Transverse colon (tissue), 4 donors: ENCODE data around the gene GLYR1. TPM values are rescaled to one million over a fixed set of nuclear protein-coding genes. Genes with fewer than 3 reads are reported as not detected.

Experiments used
- DNase-seq: peaks from one replicate; pipeline ENCODE4 v3.0.0-alpha.2; 2019
- H3K27ac ChIP-seq, 4 donors: fragments of 200-600 bp; sonication (generic); 2 replicates each; pipeline ENCODE4 v1.5.1; 2016 to 2018; ENCODE audit warnings: inconsistent platforms in 4 of 4
- H3K27me3 ChIP-seq: fragments of 200-600 bp; sonication (generic); 2 replicates; pipeline ENCODE4 v1.5.1; 2017; ENCODE audit warnings: inconsistent platforms
- H3K36me3 ChIP-seq, 4 donors: fragments of 200-600 bp; sonication (generic); 2 replicates each; pipeline ENCODE4 v1.5.1; 2017 to 2019; ENCODE audit warnings: inconsistent platforms in 4 of 4
- H3K4me1 ChIP-seq, 4 donors: fragments of 200-600 bp; sonication (generic); 2 replicates each; pipeline ENCODE4 v1.5.1; 2017 to 2020; ENCODE audit warnings: inconsistent platforms in 4 of 4
- H3K4me3 ChIP-seq, 4 donors: fragments of 200-600 bp; sonication (generic); 1 replicate in 1 of 4; 2 replicates in 3 of 4; pipeline versions ENCODE4 v1.5.1 to v1.6.1; 2017 to 2019; ENCODE audit warnings: inconsistent platforms in 4 of 4
- H3K9me3 ChIP-seq, 2 donors: fragments of 200-600 bp; sonication (generic); 2 replicates each; pipeline ENCODE4 v1.5.1; 2017 to 2019; ENCODE audit warnings: inconsistent platforms in 2 of 2
- CTCF ChIP-seq, 5 experiments: fragments of 200-600 bp in 3 of 5; fragments of 450-650 bp in 2 of 5; sonication (generic) in 3 of 5; IDR thresholded peaks; 1 replicate in 2 of 5; 2 replicates in 3 of 5; pipeline ENCODE4 v1.5.1; 2016 to 2017; ENCODE audit warnings: antibody characterized with exemption in 5 of 5, inconsistent platforms in 3 of 5, mild to moderate bottlenecking in 2 of 5, moderate library complexity in 1 of 5
- EP300 ChIP-seq: sonication (generic); formaldehyde crosslinking; IDR thresholded peaks from one replicate; pipeline ENCODE4 v1.6.1; 2017; ENCODE audit warnings: antibody characterized with exemption, low read depth
- POLR2A ChIP-seq: fragments of 450-650 bp; IDR thresholded peaks from one replicate; pipeline ENCODE4 v1.6.1; 2016; ENCODE audit warnings: antibody characterized with exemption, mild to moderate bottlenecking, moderate library complexity
- POLR2AphosphoS5 ChIP-seq, 3 donors: sonication (generic); formaldehyde crosslinking; IDR thresholded peaks; one replicate each; pipeline ENCODE4 v1.6.1; 2016; ENCODE audit warnings: antibody characterized with exemption in 3 of 3
- WGBS, 2 donors: methylation state at CpG; one replicate each; pipeline ENCODE4 v1.1.5; 2018; ENCODE audit warnings: low coverage in 1 of 2; 5-methylcytosine and 5-hydroxymethylcytosine counted together
- in situ Hi-C, 4 donors: fragments of 200-750 bp; cut with MboI; loops; one replicate each; pipeline versions ENCODE4 v1.15.0 to v1.15.1; 2017; ENCODE audit warnings: low sequenced_read_pairs in 3 of 4, low pct_ligation_motif_present in 1 of 4, low pct_unique_long_range_greater_than_20kb in 1 of 4
- intact Hi-C: fragments of 100-400 bp; cut with DNase I; formaldehyde crosslinking; loops from one replicate; pipeline ENCODE4 v1.15.1; 2023; ENCODE audit warnings: low total_unique reads
- total RNA-seq, 4 donors: library from RNA; depleted of rRNA; stranded (reverse); fragments of >200 nt; gene quantifications; one replicate each; pipeline ENCODE4 v1.1.0, GENCODE V29; 2016

GLYR1 gene
- total RNA-seq, 4 donors from 2014 or later, result 50.2 to 88.4 (median 74.0) TPM

- intact Hi-C loops, result no loop called here
- Histone ChIP-seq H3K9me3 (no peaks in the 10 kb centered on the region), H3K4me3 (no peak overlapping the region), H3K36me3 (no peaks in the 10 kb centered on the region), H3K4me1 (peaks cover 0 to 7% (median 0%) of the 10 kb centered on the region in 4 donors), H3K27me3 (no peaks in the 10 kb centered on the region), H3K27ac (no peak overlapping the region)
- no peak for TF ChIP-seq EP300
- TF ChIP-seq POLR2AphosphoS5 (IDR thresholded peaks at IDR 0.05), result no peak
- TF ChIP-seq POLR2A, result no peak
- no peak for TF ChIP-seq CTCF (IDR thresholded peaks at IDR 0.05)
- no peak for DNase-seq
- WGBS, 2 donors, result 58% methylated on average over 10 of the region's 10 CpGs; no CpG with 5 or more reads in 1 of the 2 donors
- in situ Hi-C loops, result no loop called here
These were observed 56.8 kb downstream of the GLYR1 start for GRCh38 chr16:4790261-4790660.

GRCh38 chr16:4788910-4789309 lies 58.2 kb downstream of the GLYR1 start:
- in situ Hi-C loops, result no loop called here
- 83 to 87% methylated on average over 7 of the region's 7 CpGs for WGBS, 2 donors

GRCh38 chr16:4788489-4788889 lies 58.6 kb downstream of the GLYR1 start:
- DNase-seq, result no peak
- no peaks in the 10 kb centered on the region for H3K9me3 ChIP-seq
- H3K27ac ChIP-seq, result no peak overlapping the region
- no peaks in the 10 kb centered on the region for H3K27me3 ChIP-seq
- no peaks in the 10 kb centered on the region for H3K36me3 ChIP-seq
- intact Hi-C loops (no loop called here), in situ Hi-C loops (no loop called here)
- WGBS, 2 donors, result 17 to 58% methylated on average over 1 to 9 of the region's 9 CpGs
- no peak for TF ChIP-seq EP300
- TF ChIP-seq POLR2AphosphoS5 (IDR thresholded peaks at IDR 0.05), result no peak
- TF ChIP-seq POLR2A, result no peak
- no peak for TF ChIP-seq CTCF (IDR thresholded peaks at IDR 0.05)
- H3K4me1 ChIP-seq, result peaks cover 0 to 7% (median 0%) of the 10 kb centered on the region in 4 donors
- no peak overlapping the region for H3K4me3 ChIP-seq

More at GRCh38 chr16:4788910-4789309, 58.2 kb downstream of the GLYR1 start:
- no peaks in the 10 kb centered on the region for H3K9me3 ChIP-seq
- intact Hi-C loops, result no loop called here
- no peaks in the 10 kb centered on the region for H3K36me3 ChIP-seq
- H3K27ac ChIP-seq, result no peak overlapping the region
- no peak for DNase-seq
- TF ChIP-seq POLR2AphosphoS5 (IDR thresholded peaks at IDR 0.05) (no peak), CTCF (IDR thresholded peaks at IDR 0.05) (no peak), POLR2A (no peak), EP300 (no peak)
- H3K4me1 ChIP-seq, result peaks cover 0 to 7% (median 0%) of the 10 kb centered on the region in 4 donors
- H3K4me3 ChIP-seq, result no peak overlapping the region
- no peaks in the 10 kb centered on the region for H3K27me3 ChIP-seq

GRCh38 chr16:4787627-4788482 lies 59.2 kb downstream of the GLYR1 start, which contains the start of gene SEPTIN12:
TSS of gene SEPTIN12 (minus strand) at chr16:4788345. CDS start at chr16:4787645, 700 bp downstream.
- H3K27ac ChIP-seq, result no peak within 1 kb of the TSS
- peaks cover 0 to 7% (median 0%) of the 10 kb centered on the region in 4 donors for H3K4me1 ChIP-seq
- H3K4me3 ChIP-seq, result no peak within 1 kb of the TSS
- H3K36me3 ChIP-seq, result no peaks in the 10 kb centered on the region
- intact Hi-C loops, result no loop called here
- no peak for DNase-seq
- in situ Hi-C loops, result no loop called here
- no peaks in the 10 kb centered on the region for H3K27me3 ChIP-seq
- TF ChIP-seq POLR2AphosphoS5 (IDR thresholded peaks at IDR 0.05) (no peak), CTCF (IDR thresholded peaks at IDR 0.05) (no peak), EP300 (no peak), POLR2A (no peak)
- H3K9me3 ChIP-seq, result no peaks in the 10 kb centered on the region
- 77 to 82% methylated on average over 6 to 14 of the region's 14 CpGs for WGBS, 2 donors
